H9 (cell line): ENCODE results near the gene RNASET2. TPM values are rescaled to one million over a fixed set of nuclear protein-coding genes. Genes with fewer than 3 reads are reported as not detected.

Experiments
- DNase-seq: peaks from one replicate; pipeline ENCODE4 v3.0.0-alpha.2; 2017
- H2AFZ ChIP-seq: one replicate; pipeline ENCODE4 v1.6.1; 2013; ENCODE audit warnings: mild to moderate bottlenecking, low read length, control low read depth, moderate library complexity
- H2AK5ac ChIP-seq: 2 replicates; pipeline ENCODE4 v1.6.1; 2013; ENCODE audit warnings: low read length, control low read depth, mixed read lengths; ENCODE audit not compliant: insufficient read length
- H2BK120ac ChIP-seq: one replicate; pipeline ENCODE4 v1.6.1; 2013; ENCODE audit warnings: low read depth, mild to moderate bottlenecking, low read length, control low read depth, inconsistent platforms; ENCODE audit not compliant: poor library complexity, severe bottlenecking
- H2BK12ac ChIP-seq: 2 replicates; pipeline ENCODE4 v1.6.1; 2013; ENCODE audit warnings: low read length, control low read depth, mixed read lengths, low read depth; ENCODE audit not compliant: insufficient read length
- H2BK15ac ChIP-seq: 2 replicates; pipeline ENCODE4 v1.6.1; 2013; ENCODE audit warnings: low read depth, low read length, control low read depth
- H2BK20ac ChIP-seq: one replicate; pipeline ENCODE4 v1.6.1; 2013; ENCODE audit warnings: low read depth, mild to moderate bottlenecking, low read length, control low read depth, inconsistent platforms; ENCODE audit not compliant: poor library complexity, severe bottlenecking
- H2BK5ac ChIP-seq: 2 replicates; pipeline ENCODE4 v1.6.1; 2013; ENCODE audit warnings: low read length, control low read depth, mixed read lengths; ENCODE audit not compliant: insufficient read length
- H3K14ac ChIP-seq: 2 replicates; pipeline ENCODE4 v1.6.1; 2013; ENCODE audit warnings: low read length, control low read depth; ENCODE audit not compliant: insufficient read depth
- H3K18ac ChIP-seq: 2 replicates; pipeline ENCODE4 v1.6.1; 2013; ENCODE audit warnings: low read depth, mild to moderate bottlenecking, mixed read lengths, low read length, control low read depth; ENCODE audit not compliant: insufficient read length
- H3K23ac ChIP-seq: 2 replicates; pipeline ENCODE4 v1.6.1; 2013; ENCODE audit warnings: low read length, control low read depth, mixed read lengths, low read depth; ENCODE audit not compliant: insufficient read length
- H3K23me2 ChIP-seq: 2 replicates; pipeline ENCODE4 v1.6.1; 2013; ENCODE audit warnings: low read depth, mild to moderate bottlenecking, mixed read lengths, low read length, control low read depth; ENCODE audit not compliant: insufficient read length, poor library complexity, severe bottlenecking
- H3K27ac ChIP-seq: 2 replicates; pipeline ENCODE4 v1.5.1; 2013; ENCODE audit warnings: low read length, control low read depth, mixed read lengths, low read depth; ENCODE audit not compliant: insufficient read length
- H3K27me3 ChIP-seq: 2 replicates; pipeline ENCODE4 v1.6.1; 2013; ENCODE audit warnings: low read length, control low read depth, inconsistent platforms; ENCODE audit not compliant: insufficient read depth
- H3K4ac ChIP-seq: 2 replicates; pipeline ENCODE4 v1.6.1; 2013; ENCODE audit warnings: low read depth, mild to moderate bottlenecking, control low read depth, inconsistent platforms, low read length, moderate library complexity
- H3K4me1 ChIP-seq: 2 replicates; pipeline ENCODE4 v1.6.1; 2013; ENCODE audit warnings: low read length, control low read depth, inconsistent platforms; ENCODE audit not compliant: insufficient read depth
- H3K4me2 ChIP-seq: 2 replicates; pipeline ENCODE4 v1.6.1; 2013; ENCODE audit warnings: low read length, control low read depth, mixed read lengths; ENCODE audit not compliant: insufficient read length, insufficient read depth
- H3K56ac ChIP-seq: 2 replicates; pipeline ENCODE4 v1.6.1; 2013; ENCODE audit warnings: low read depth, mild to moderate bottlenecking, mixed read lengths, low read length, control low read depth; ENCODE audit not compliant: insufficient read length
- H3K79me1 ChIP-seq: 2 replicates; pipeline ENCODE4 v1.6.1; 2013; ENCODE audit warnings: low read depth, mild to moderate bottlenecking, moderate library complexity, low read length, control low read depth, inconsistent platforms; ENCODE audit not compliant: insufficient read depth, poor library complexity, severe bottlenecking
- H3K79me2 ChIP-seq: 2 replicates; pipeline ENCODE4 v1.6.1; 2013; ENCODE audit warnings: low read length, control low read depth, inconsistent platforms; ENCODE audit not compliant: insufficient read depth
- H3K9ac ChIP-seq: 2 replicates; pipeline ENCODE4 v1.6.1; 2013; ENCODE audit warnings: low read length, control low read depth, mixed read lengths; ENCODE audit not compliant: insufficient read length; ENCODE audit errors: extremely low read depth
- H3K9me3 ChIP-seq: one replicate; pipeline ENCODE4 v1.6.1; 2013; ENCODE audit warnings: low read depth, low read length, inconsistent platforms; ENCODE audit not compliant: control insufficient read depth
- H3T11ph ChIP-seq: one replicate; pipeline ENCODE4 v1.6.1; 2013; ENCODE audit warnings: mild to moderate bottlenecking, low read length, control low read depth, inconsistent platforms
- H4K20me1 ChIP-seq: one replicate; pipeline ENCODE4 v1.6.1; 2013; ENCODE audit not compliant: control insufficient read depth, insufficient read length, insufficient read depth
- H4K5ac ChIP-seq: 2 replicates; pipeline ENCODE4 v1.6.1; 2013; ENCODE audit warnings: low read depth, mild to moderate bottlenecking, mixed read lengths, low read length, control low read depth; ENCODE audit not compliant: insufficient read length
- H4K8ac ChIP-seq: replicated peaks from 2 replicates; pipeline ENCODE4 v1.6.1; 2013; ENCODE audit warnings: low read length, control low read depth, mixed read lengths, low read depth; ENCODE audit not compliant: insufficient read length
- H4K91ac ChIP-seq: 2 replicates; pipeline ENCODE4 v1.6.1; 2013; ENCODE audit warnings: low read depth, mild to moderate bottlenecking, moderate library complexity, mixed read lengths, low read length, control low read depth; ENCODE audit not compliant: insufficient read length
- H3K27ac Mint-ChIP-seq, 3 experiments: 2 replicates in 2 of 3; 3 replicates in 1 of 3; pipeline ENCODE4 v1.8.0; 2020 to 2021; ENCODE audit warnings: mixed read lengths in 3 of 3, mild to moderate bottlenecking in 1 of 3, moderate library complexity in 1 of 3
- H3K27me3 Mint-ChIP-seq: 2 replicates; pipeline ENCODE4 v1.8.0; 2021; ENCODE audit warnings: low read depth, mild to moderate bottlenecking, moderate library complexity, mixed read lengths
- H3K36me3 Mint-ChIP-seq, 3 experiments: 2 replicates in 2 of 3; 3 replicates in 1 of 3; pipeline ENCODE4 v1.8.0; 2020 to 2021; ENCODE audit warnings: low read depth in 3 of 3, mixed read lengths in 3 of 3; ENCODE audit not compliant: insufficient read depth in 1 of 3
- H3K4me1 Mint-ChIP-seq, 2 experiments: 2 replicates each; pipeline ENCODE4 v1.8.0; 2020; ENCODE audit warnings: mixed read lengths in 2 of 2
- H3K4me3 Mint-ChIP-seq, 2 experiments: 2 replicates in 1 of 2; 3 replicates in 1 of 2; pipeline ENCODE4 v1.8.0; 2020 to 2021; ENCODE audit warnings: mild to moderate bottlenecking in 2 of 2, mixed read lengths in 2 of 2, moderate library complexity in 1 of 2
- H3K9me3 Mint-ChIP-seq, 2 experiments: 2 replicates in 1 of 2; 3 replicates in 1 of 2; pipeline ENCODE4 v1.8.0; 2020; ENCODE audit warnings: mild to moderate bottlenecking in 2 of 2, mixed read lengths in 2 of 2, moderate library complexity in 1 of 2
- WGBS: extraction: QIAGEN DNeasy Blood & Tissue Kit; methylation state at CpG from one replicate; pipeline ENCODE4 v1.1.7; 2013; ENCODE audit warnings: missing lambda C conversion rate, low lambda C conversion rate, mixed read lengths; ENCODE audit not compliant: insufficient read length; ENCODE audit errors: extremely low coverage; 5-methylcytosine and 5-hydroxymethylcytosine counted together
- total RNA-seq: library from RNA; stranded (reverse); gene quantifications from 2 replicates; pipeline ENCODE4 v1.2.1, GENCODE V29; 2021
- TF ChIP-seq, protein P1 (sequence below): fragments of 200-600 bp; sonication (generic); conservative IDR thresholded peaks from 3 replicates; pipeline ENCODE4 v1.8.0; 2021; ENCODE audit warnings: antibody characterized with exemption, mild to moderate bottlenecking

Gene RNASET2
- total RNA-seq, 1 experiment from 2014 or later, result 28.2 TPM

DNA sequence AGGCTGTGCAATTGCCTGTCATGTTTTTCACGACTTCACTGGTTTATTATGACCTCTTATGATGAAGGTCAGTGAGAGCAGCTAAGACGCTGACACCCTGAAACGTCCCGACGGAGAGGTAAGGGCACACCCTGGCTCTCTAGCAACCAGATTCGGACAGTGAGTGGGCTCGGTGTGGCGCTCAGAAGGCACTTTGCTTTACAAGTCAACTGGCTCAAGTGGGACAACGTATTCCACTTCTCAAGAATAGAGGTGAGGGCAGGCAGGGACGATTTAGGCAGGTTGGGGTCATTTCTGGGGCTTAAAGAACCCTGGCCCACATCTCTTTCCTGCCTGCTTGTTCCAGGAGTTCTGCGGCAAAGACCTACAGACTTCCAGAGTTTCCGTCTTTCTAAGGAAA is 18.2 kb downstream of the RNASET2 start:
- WGBS, result no CpG with 5 or more reads among the region's 12 CpGs

More for the DNA sequence above, 18.2 kb downstream of the RNASET2 start:
- TF ChIP-seq, protein P1, sequence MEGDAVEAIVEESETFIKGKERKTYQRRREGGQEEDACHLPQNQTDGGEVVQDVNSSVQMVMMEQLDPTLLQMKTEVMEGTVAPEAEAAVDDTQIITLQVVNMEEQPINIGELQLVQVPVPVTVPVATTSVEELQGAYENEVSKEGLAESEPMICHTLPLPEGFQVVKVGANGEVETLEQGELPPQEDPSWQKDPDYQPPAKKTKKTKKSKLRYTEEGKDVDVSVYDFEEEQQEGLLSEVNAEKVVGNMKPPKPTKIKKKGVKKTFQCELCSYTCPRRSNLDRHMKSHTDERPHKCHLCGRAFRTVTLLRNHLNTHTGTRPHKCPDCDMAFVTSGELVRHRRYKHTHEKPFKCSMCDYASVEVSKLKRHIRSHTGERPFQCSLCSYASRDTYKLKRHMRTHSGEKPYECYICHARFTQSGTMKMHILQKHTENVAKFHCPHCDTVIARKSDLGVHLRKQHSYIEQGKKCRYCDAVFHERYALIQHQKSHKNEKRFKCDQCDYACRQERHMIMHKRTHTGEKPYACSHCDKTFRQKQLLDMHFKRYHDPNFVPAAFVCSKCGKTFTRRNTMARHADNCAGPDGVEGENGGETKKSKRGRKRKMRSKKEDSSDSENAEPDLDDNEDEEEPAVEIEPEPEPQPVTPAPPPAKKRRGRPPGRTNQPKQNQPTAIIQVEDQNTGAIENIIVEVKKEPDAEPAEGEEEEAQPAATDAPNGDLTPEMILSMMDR, result no peak
- H3K27me3 Mint-ChIP-seq, result no peaks in the 10 kb centered on the region
- no peak overlapping the region for H3K9ac ChIP-seq
- no peaks in the 10 kb centered on the region for H3K9me3 ChIP-seq
- peaks cover 2 to 11% (median 10%) of the 10 kb centered on the region in 3 experiments for H3K36me3 Mint-ChIP-seq
- H4K91ac ChIP-seq, result no peak overlapping the region
- no peak overlapping the region for H3K4me3 Mint-ChIP-seq
- H2BK120ac ChIP-seq, result no peak overlapping the region
- H3K4me2 ChIP-seq, result no peak overlapping the region
- no peak overlapping the region for H2BK5ac ChIP-seq
- H2BK12ac ChIP-seq, result no peak overlapping the region
- H3K4ac ChIP-seq, result no peak overlapping the region
- no peak overlapping the region for H3T11ph ChIP-seq
- H3K79me2 ChIP-seq, result no peaks in the 10 kb centered on the region
- H2BK15ac ChIP-seq, result no peak overlapping the region
- no peak overlapping the region for H2AK5ac ChIP-seq
- H3K27me3 ChIP-seq, result no peaks in the 10 kb centered on the region
- H3K79me1 ChIP-seq, result no peaks in the 10 kb centered on the region
- H3K4me1 ChIP-seq, result no peaks in the 10 kb centered on the region
- H3K27ac Mint-ChIP-seq, result no peak overlapping the region
- H3K56ac ChIP-seq, result no peak overlapping the region
- H3K27ac ChIP-seq, result no peak overlapping the region
- H3K9me3 Mint-ChIP-seq, result no peaks in the 10 kb centered on the region
- H3K14ac ChIP-seq, result no peak overlapping the region
- no peak overlapping the region for H2BK20ac ChIP-seq
- no peak for DNase-seq
- H4K20me1 ChIP-seq, result no peaks in the 10 kb centered on the region
- no peak overlapping the region for H2AFZ ChIP-seq
- H3K23me2 ChIP-seq, result no peaks in the 10 kb centered on the region
- no peak overlapping the region for H3K23ac ChIP-seq
- no peak overlapping the region for H4K5ac ChIP-seq
- peaks cover 7 to 14% of the 10 kb centered on the region in 2 experiments for H3K4me1 Mint-ChIP-seq
- H4K8ac ChIP-seq, result no peak overlapping the region
- H3K18ac ChIP-seq, result no peak overlapping the region
